ENCODE measurements around the gene HEATR1.
"Not testable (repeated sequence)": the region's sequence is repeated elsewhere in the genome, so short reads cannot be mapped to it uniquely, and the experiment has no call there.

The HEATR1 gene, protein sequence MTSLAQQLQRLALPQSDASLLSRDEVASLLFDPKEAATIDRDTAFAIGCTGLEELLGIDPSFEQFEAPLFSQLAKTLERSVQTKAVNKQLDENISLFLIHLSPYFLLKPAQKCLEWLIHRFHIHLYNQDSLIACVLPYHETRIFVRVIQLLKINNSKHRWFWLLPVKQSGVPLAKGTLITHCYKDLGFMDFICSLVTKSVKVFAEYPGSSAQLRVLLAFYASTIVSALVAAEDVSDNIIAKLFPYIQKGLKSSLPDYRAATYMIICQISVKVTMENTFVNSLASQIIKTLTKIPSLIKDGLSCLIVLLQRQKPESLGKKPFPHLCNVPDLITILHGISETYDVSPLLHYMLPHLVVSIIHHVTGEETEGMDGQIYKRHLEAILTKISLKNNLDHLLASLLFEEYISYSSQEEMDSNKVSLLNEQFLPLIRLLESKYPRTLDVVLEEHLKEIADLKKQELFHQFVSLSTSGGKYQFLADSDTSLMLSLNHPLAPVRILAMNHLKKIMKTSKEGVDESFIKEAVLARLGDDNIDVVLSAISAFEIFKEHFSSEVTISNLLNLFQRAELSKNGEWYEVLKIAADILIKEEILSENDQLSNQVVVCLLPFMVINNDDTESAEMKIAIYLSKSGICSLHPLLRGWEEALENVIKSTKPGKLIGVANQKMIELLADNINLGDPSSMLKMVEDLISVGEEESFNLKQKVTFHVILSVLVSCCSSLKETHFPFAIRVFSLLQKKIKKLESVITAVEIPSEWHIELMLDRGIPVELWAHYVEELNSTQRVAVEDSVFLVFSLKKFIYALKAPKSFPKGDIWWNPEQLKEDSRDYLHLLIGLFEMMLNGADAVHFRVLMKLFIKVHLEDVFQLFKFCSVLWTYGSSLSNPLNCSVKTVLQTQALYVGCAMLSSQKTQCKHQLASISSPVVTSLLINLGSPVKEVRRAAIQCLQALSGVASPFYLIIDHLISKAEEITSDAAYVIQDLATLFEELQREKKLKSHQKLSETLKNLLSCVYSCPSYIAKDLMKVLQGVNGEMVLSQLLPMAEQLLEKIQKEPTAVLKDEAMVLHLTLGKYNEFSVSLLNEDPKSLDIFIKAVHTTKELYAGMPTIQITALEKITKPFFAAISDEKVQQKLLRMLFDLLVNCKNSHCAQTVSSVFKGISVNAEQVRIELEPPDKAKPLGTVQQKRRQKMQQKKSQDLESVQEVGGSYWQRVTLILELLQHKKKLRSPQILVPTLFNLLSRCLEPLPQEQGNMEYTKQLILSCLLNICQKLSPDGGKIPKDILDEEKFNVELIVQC (N-terminal part only)

DNA sequence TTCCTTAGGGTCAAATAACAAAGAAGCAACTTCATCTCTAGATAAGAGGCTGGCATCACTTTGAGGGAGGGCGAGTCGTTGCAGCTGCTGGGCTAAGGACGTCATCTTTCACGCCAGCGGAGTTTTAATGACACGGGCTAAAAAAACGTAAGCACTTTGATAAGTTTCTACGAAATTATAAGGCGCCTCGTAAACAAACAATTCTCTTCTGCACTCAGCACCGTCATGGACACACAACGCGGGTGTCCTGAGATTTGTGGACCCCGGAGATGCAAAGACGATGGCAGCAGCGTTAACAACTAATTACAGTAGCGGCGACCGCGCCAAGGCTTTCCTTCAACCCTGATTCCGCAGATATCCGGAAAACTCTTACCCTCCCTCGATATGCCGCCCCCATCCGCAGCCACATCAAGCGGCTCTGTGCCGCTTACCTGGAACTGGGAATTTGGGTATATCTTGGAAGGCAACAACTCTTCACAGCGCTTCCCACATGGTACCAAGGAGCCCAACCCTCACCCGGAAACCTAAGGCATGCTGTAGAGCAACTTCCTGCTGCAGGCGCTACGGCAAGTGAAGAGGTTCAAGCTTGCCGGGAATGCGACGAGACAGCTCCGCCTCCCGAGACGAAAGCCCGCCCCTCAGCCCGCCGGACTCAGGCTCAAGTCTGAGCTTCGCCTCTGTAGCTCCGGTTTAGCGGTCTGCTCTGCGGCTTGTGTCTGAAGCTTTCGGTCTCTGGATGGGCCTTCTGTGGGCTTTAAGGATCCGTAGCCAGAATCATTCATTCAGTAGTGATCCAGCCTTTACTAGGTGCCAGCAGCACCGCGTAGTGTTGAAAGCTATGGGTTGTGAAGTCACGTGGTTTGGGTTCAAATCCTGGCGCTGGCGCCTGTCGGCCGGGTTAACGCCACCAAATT is at the start of gene HEATR1:
TSS of gene HEATR1 (minus strand) at position 526 of the 914 bp plus-strand sequence. CDS start at position 105, 421 bp downstream.
- peak; percentile 92 for DNase-seq

DNA sequence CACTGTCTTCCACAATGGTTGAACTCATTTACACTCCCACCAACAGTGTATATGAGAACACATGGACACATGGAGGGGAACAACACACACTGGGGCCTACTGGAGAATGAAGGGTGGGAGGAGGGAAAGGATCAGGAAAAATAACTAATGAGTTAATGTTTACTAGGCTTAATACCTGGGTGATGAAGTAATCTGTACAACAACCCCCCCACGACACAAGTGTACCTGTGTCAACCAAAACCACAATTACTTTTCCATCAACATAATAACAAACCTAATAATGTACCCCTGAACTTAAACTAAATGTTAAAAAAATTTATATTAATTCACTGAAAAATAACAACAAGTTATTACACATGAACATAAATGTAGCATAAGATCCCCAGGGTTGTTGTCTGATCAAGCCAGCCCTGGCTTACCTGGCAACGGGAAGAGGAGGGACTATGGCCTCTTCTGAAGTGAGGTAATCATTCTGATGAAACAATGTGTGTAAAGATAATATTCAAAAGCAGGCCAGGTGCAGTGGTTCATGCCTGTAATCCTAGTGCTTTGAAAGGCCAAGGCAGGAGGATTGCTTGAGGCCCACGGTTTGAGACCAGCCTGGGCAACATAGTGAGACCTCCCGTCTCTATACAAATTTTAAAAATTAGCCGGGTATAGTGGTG is 40.8 kb upstream of the HEATR1 start:
- DNase-seq: no peak

DNA sequence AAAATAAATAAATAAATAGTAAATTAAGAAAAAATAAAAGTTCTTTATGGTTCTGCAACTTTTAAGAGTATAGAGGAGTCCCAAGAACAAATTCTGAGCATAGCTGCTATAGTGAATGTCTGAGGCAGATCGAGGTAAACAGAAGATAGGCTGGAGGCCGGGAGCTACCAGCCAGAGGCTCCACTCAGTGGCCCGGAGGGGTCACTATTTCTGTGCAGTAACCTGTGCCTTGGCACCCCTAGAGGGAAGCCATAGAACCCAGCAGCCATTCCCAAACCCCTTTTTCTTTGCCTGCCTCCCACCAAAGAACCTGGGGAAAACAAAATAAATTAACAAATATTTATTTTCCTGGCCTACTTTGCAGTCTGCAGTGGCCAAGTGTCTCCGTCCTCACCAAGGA is 38.4 kb upstream of the HEATR1 start:
- DNase-seq: no peak

DNA sequence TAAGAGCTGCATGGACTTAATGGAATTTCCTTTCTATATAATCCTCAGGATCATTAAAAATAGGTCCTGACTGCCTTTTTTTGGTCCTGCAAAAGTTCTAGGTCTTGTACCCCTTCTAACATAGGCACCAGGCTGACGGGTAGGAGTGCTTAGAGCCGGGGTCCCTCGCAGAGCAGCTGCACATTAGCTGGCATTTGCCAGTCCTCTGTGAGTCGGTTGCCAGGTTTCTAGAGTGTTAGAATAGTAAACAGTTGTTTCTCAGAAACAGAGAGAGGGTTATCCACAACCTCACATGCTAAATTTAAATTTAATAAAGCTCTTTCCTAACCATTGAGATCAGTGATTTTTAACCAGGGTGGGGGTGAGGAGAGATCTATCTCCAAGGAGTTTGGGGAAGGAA is 35.4 kb upstream of the HEATR1 start:
- no peak for DNase-seq

DNA sequence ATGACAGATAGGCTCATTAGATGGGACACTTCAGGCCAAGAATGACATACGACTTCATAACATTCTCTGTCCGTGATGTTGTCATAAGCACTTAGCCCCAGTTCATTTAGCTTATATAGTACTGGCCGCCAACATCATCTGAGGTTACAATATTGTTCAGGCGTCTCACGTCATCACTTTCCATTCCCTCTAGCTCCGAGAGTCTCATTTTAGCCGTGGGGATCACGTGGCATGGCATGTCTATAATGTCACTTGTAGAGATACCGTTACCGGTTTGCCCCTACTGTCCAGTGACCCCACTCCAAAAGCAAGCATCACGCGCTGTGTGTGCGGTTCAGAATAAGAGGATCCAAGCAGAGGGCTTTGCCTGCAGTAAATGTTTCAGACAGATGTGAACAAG is 34.6 kb upstream of the HEATR1 start:
- no peak for DNase-seq

DNA sequence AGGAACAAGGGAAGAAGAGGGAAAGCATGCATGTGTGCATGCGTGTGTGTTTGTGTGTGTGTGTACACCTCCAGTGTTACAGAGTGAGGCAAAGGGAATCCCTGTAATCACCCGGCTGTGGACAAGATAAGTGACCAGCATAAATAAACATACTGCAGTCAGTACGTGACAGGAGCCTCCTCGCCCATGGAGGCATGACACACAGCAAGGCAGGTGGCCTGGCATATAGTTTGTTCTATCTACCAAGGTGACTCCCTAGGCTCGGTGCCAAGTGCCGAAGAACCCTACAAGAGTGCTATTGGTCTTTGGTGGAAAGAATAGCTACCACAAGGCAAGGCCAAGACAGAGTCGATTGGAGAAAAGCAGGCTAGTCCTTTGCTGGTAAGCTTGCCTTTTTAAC is 31.7 kb upstream of the HEATR1 start:
- no peak for DNase-seq

DNA sequence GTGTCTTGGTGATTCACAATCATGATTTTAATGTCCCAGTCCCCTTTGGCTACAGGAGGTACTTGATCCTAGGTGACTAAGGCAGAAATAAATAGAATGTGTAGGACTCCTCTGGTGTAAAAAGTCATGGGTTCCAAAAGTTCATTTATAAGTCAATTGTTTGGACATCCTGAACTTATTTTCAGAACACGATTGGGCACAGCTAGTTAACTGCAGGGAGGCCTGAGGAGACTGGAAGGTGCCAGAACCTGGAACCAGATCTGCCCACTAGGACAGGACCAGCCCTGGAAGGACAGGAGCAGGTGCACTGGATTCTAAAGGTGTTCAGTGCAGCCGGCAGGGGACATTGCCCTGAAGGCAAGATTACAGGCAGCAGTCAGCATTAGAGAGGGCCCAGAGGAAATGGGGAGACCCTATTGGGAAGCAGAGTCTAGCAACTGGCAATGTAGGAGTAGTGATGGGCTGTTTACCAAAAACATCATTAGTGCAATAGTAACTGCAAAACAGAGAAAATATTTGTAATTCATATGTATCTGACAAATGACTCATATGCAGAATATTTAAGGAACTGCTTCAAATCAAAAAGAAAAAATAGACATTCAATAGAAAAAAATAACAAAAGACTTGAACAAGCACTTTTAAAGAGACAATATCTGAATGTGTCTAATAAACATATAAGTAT is 23.6 kb upstream of the HEATR1 start:
- no peak for DNase-seq

DNA sequence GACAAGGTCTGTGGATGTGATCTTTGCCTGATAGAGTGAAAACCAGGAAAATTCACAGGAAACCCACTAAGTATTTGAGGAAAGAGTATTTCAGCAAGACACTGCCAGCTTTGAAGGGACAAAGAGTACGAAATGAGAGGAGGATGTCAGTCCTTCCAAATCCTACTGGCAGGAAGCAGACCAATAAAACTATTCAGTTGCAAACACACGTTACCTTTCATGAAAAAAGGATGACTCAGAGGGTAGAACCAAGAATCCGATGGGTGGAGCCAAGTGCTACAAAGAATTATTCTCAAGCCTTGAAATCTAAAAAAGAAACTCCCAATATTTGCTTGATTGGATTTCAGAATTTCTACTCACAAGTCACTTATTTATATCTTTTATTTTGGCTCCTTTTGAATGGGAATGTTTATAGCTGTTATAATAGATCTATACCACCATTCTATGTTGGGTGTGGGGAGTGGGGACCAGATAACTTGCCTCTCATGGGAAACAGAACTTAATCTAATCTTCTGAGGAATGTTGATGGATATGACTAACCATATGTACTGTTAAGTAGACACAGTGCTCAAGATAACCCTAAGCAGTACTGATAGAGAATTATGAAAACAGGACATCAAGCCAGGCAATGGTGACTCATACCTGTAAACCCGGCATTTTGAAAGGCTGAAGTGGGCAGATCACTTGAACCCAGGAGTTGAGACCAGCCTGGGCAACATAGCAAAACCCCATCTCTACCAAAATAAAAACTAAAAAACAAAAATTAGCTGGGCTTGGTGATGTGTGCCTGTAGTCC is 19.3 kb upstream of the HEATR1 start:
- DNase-seq: no peak

DNA sequence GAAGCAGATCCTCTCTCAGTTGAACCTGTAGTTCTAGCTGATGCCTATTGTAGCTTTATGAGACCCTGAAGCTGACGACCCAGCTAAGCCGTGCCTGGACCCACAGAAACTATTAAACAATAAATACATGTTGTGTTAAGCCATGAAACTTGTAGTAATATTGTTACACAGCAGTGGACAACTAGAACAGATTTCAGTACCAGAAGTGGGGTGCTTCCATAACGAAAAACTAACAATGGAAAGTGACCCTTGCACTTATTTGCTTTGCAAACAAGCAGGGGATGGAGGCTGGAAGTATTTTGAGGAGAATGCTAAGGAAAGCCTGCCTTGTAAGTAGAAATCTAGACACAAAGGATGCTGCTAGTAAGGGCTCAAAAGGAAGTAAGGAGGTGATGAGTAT is 18.1 kb upstream of the HEATR1 start:
- no peak for DNase-seq

DNA sequence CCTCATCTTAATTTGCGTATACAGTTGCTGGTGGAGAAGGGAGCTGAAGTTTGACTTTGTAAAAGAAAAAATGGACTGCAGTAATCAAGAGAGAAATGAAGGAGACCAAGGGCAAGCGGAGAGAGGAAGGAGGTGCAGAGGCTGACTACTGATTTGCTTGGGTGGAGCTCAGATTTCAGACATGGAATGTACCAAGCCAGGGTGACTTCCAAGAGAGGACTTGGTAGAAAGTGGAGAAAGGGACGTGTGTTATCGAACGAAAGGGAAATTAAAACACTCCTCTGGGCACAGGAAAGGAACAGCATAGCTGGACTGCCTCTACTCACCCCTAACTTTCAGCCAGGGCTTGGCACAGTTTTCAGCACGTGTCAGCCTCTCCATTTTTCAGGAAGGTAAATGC is 15.1 kb upstream of the HEATR1 start:
- DNase-seq: no peak

DNA sequence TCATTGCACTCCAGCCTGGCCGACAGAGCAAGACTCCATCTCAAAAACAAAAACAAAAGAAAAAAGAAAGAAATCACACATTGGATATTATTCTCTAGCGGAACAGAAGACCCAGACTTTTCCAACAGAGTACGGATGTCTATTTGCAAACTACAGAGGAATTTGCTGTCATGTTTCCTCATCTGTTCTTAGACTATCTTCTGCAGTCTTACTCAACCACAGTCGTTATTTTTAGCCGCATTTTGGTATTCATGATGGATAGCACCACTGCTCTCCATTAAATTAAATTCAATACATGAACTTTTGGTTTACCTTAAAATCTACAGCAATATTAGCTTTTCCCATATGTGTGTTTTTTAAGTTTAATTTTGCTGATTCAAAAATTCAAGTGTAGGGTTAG is 14.2 kb upstream of the HEATR1 start:
- DNase-seq: peak; percentile 5

DNA sequence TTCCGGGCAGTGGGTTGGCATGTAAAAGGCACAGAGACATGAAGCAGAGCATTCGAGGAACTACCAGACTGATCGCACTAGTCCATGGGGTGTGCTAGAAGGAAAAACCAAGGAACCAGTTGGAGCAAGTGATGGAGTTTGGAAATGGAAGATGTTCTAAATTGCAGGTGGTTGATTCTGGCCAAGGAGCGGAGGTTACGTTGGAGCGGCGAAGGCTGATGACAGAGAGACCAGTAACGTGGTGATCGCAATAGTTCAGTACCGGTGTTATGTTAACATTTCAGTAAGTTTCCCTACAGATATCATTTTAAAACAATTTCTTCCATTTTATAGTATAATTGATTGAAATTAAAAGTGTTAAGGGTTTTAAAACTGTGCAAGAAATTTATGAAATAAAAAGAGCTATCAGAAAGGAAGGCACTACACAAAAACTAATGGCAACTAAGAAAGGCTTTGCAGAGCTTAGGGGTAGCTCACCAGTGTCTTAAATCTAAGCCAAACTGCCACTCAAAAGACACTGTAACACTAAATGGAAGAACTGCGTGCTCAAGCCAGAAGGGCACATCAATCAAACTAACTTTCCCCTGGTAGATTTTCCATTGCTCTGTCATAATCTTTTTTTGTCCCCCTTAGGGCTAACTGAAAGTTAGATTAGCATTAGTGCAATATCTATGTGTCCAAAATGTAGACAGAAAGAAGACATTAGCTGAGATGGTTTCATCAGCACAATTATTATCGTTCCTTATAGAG is 11.3 kb upstream of the HEATR1 start:
- DNase-seq: no peak

DNA sequence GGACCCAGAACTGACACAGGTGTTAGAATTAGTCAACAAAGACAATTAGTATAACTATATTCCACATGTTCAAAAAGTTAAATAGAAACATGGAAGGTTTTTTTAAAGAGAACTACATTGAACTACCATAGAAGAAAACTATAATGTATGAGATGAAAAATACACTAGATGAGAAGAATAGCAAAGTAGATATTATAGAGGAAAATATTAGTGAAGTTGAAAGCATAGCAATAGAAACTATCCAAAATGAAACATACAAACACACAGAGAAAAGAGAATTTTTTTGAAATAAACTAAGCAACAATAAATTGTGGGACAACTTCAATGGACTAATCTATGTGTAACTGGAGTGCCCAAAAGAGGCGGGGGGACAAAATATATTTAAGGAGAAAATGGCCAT is 8.0 kb upstream of the HEATR1 start:
- DNase-seq: no peak

DNA sequence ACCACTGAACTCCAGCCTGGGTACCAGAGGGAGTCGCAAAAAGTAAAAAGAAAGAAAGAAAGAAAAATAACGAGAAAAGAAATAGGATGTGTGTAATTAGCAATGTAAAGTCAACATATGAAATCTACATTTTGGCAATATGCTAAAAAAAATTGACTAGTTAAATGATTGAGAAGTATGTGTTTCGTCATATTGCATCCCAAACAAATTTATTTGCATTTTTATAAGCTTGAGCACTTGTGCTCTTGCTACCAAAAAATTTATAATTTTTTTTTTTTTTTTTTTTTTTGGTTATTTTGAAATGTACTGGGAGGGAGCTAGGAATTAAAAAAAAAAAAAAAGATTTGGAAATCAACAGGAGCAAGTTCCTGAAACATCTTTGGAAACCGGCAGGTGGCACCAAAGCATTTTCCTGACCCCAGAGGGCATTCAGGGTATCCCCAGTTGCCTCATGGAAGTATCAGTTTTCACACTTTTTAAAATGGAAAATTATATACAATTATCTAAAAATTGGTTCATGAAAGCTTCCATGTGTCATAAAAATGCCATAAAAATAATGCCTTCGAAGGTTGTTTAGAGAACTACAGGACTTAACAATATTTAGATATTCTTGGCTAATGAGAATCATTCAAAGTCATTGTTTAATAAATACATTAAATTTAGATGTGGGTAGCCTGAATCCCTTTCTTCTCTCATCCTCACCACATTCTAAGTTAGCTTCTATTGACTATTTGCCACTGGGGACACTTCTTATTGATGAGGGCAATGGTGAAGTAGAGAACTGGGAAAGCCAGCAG is 4.8 kb upstream of the HEATR1 start:
- DNase-seq: peak; percentile 36

DNA sequence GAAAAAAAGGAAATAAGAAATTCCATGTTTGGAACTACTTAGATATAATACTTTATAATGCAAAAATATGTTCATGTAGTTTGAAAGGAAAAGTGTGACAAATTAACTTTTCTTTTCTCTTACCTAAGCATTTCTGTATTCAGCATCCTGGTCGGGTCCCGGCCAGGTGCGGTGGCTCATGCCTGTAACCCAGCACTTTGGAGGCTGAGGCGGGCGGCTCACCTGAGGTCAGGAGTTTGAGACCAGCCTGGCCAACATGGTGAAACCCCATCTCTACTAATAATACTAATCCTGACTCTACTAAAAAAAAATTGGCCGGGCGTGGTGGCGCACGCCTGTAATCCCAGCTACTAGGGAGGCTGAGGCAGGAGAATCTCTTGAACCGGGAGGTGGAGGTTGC is 3.3 kb upstream of the HEATR1 start:
- DNase-seq: not testable (repeated sequence)

DNA sequence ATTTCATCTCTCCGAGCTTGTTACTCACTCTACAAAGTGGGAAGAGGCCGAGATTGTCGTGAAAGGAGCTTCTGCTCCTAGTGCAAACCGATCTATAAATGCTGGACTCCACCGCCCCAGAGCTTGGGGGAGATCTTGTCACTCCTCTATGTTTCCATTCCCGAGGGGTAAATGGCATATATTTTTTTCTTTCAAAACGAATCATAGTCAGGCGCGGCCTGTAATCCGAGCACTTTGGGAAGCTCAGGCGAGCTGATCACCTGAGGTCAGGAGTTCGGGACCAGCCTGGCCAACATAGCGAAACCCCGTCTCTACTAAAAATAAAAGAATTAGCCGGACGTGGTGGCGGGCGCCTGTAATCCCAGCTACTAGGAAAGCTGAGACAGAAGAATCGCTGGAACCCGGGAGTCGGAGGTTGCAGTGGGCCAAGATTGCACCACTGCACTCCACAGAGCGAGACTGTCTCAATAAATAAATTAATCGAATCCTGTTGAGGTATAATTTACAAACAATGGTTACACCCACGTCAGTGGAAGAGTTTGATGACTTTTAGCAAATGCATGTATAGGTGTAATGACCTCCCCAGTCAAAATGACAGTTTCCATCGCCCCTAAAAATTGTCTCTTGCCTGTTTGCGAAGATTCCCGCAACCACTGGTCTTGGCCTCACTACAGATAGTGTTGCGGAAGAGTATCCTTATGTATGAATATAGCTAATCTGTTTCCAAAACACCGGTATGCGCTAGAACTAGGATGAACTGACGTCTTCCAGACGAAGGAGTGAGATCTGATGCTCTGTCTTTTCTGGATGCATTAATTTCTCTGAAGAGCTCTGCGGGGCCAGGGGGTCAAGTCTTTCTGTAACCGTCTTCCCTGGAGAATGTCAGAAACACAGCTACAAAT is 840 bp upstream of the HEATR1 start:
- no peak for DNase-seq

DNA sequence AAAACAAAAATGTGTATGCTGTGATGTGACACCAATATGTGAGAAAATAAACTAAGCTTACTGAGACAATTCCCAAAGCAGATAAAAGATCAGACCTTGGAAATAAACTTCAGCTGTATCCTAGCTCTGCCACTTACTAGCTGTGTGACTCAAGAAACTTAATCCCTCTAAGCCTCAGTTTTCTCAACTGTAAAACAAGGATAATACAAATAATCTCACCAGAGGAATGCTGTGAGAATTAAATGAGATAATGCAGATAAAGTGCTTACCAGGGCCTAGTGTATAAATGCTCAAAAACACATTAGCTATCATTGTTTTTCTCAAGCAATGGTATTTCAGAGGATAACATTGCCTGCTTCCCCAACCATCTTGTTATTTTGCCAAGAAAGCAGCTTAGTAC is 2.1 kb downstream of the HEATR1 start:
- DNase-seq: no peak
